GM12874 (cell line): ENCODE data around the gene TRAPPC6A.

ENCODE experiments used
- CTCF ChIP-seq: IDR thresholded peaks from 2 replicates; pipeline ENCODE4 v1.5.1; 2011; ENCODE audit warnings: low read depth, mild to moderate bottlenecking, control low read depth, low read length, moderate library complexity; ENCODE audit not compliant: insufficient read depth

The TRAPPC6A gene

GRCh38 chr19:45130236-45130635 lies 47.8 kb downstream of the TRAPPC6A start:
- no peak for TF ChIP-seq CTCF

- TF ChIP-seq CTCF = no peak
Observed at GRCh38 chr19:45128806-45129205, 49.2 kb downstream of the TRAPPC6A start.

GRCh38 chr19:45128146-45128545 lies 49.9 kb downstream of the TRAPPC6A start:
- TF ChIP-seq CTCF = no peak

GRCh38 chr19:45126654-45127053 lies 51.4 kb downstream of the TRAPPC6A start:
- no peak for TF ChIP-seq CTCF

GRCh38 chr19:45125975-45126493 lies 52.0 kb downstream of the TRAPPC6A start:
- peak; percentile 87 for TF ChIP-seq CTCF

GRCh38 chr19:45125360-45125759 lies 52.7 kb downstream of the TRAPPC6A start:
- no peak for TF ChIP-seq CTCF

GRCh38 chr19:45124021-45124420 lies 54.0 kb downstream of the TRAPPC6A start:
- no peak for TF ChIP-seq CTCF
